ENCODE measurements around the gene ITGB2. TPM values are rescaled to one million over a fixed set of nuclear protein-coding genes. Genes with fewer than 3 reads are reported as not detected.

ITGB2 gene
- total RNA-seq, 1 experiment from 2014 or later, result 24.8 TPM

DNA sequence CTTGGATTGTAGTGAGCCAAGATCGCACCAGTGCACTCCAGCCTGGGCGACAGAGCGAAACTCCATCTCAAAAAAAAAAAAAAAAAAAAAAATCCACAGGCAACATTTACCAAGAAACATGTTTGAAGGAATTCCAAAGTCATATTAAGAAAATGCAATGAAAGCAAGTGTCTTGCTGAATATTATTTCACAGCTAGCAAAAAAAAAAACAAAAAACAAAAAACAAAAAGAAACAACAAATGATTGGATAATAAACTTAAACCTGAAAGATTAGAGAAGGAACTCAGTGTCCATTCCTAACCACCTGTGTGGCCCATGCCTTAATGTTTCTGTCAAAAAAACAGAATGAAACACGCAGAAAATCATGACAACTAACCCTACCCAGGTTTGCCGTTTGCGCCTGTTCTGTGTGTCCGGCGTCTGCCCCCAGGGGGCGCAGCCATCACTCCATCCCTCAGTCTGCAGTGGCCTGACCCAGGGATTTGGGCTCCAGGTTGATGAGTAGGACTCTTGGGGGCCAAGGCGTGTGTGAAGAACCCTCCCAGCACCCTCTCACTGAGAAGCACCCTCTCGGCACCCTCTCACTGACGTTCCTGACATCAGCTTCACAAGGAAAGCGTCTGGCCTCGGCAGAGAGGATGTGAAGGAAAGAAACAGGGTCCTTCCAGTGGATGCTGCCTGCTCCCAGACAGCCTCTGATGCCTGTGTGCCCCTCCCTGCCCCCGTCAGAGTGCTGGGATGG, 28.0 kb downstream of the ITGB2 start:
- peak; percentile 70 for DNase-seq (ENCODE audit: unreplicated experiment)
- Mint-ChIP-seq H3K4me3 (ENCODE audit: unreplicated experiment) (no peak overlapping the region), H3K4me1 (ENCODE audit: insufficient read depth, unreplicated experiment) (peaks cover 6% of the 10 kb centered on the region), H3K27me3 (ENCODE audit: insufficient read depth, unreplicated experiment) (no peaks in the 10 kb centered on the region), H3K36me3 (ENCODE audit: insufficient read depth, unreplicated experiment) (no peaks in the 10 kb centered on the region), H3K9me3 (ENCODE audit: unreplicated experiment) (no peaks in the 10 kb centered on the region), H3K27ac (ENCODE audit: low read depth, unreplicated experiment) (no peak overlapping the region)
- TF ChIP-seq, protein P1, sequence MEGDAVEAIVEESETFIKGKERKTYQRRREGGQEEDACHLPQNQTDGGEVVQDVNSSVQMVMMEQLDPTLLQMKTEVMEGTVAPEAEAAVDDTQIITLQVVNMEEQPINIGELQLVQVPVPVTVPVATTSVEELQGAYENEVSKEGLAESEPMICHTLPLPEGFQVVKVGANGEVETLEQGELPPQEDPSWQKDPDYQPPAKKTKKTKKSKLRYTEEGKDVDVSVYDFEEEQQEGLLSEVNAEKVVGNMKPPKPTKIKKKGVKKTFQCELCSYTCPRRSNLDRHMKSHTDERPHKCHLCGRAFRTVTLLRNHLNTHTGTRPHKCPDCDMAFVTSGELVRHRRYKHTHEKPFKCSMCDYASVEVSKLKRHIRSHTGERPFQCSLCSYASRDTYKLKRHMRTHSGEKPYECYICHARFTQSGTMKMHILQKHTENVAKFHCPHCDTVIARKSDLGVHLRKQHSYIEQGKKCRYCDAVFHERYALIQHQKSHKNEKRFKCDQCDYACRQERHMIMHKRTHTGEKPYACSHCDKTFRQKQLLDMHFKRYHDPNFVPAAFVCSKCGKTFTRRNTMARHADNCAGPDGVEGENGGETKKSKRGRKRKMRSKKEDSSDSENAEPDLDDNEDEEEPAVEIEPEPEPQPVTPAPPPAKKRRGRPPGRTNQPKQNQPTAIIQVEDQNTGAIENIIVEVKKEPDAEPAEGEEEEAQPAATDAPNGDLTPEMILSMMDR (IDR thresholded peaks at IDR 0.05; ENCODE audit: unreplicated experiment), result peak; percentile 84
- POLR2A ChIA-PET, result interaction anchor here (0.5 kb wide), 1 partner anchor 400 kb away, joined by 3 read pairs; no protein-coding TSS in a partner anchor
- CTCF ChIA-PET, result interaction anchor here (0.6 to 4.3 kb wide), 15 partner anchors 10 to 85 kb away, joined by 3 to 25 read pairs (median 3); no protein-coding TSS in a partner anchor
- no TSS peak for BruUV-seq (replicated peaks)
- intact Hi-C loops (cut with micrococcal nuclease), result loop anchor here (1.0 kb wide), 3 partner anchors 19 to 40 kb away; no protein-coding TSS in a partner anchor

DNA sequence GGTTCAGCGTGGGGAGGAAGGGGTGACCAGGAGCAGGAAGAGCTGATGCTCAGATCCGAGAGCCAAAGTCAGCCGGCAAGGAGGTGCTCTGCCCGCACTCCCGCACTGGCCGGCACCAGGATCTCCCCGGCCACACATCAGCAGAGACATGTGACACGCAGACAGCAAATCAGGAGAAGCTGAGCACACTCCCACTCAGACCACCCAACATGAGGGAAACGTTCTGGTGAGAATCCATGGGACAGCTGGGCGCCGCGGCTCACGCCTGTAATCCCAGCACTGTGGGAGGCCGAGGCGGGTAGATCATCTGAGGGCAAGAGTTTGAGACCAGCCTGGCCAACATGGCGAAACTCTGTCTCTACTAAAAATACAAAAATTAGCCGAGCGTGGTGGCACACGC, 28.6 kb downstream of the ITGB2 start:
- H3K4me1 Mint-ChIP-seq (ENCODE audit: insufficient read depth, unreplicated experiment), result peaks cover 6% of the 10 kb centered on the region
- no peak overlapping the region for H3K27ac Mint-ChIP-seq (ENCODE audit: low read depth, unreplicated experiment)
- no peaks in the 10 kb centered on the region for H3K9me3 Mint-ChIP-seq (ENCODE audit: unreplicated experiment)
- H3K36me3 Mint-ChIP-seq (ENCODE audit: insufficient read depth, unreplicated experiment), result no peaks in the 10 kb centered on the region
- no peak overlapping the region for H3K4me3 Mint-ChIP-seq (ENCODE audit: unreplicated experiment)
- TF ChIP-seq, protein P1 (IDR thresholded peaks at IDR 0.05; ENCODE audit: unreplicated experiment), result no peak
- CTCF ChIA-PET, result interaction anchor here (0.7 to 4.3 kb wide), 11 partner anchors 9 to 85 kb away, joined by 3 to 25 read pairs (median 3); no protein-coding TSS in a partner anchor
- no peak for DNase-seq (ENCODE audit: unreplicated experiment)
- no peaks in the 10 kb centered on the region for H3K27me3 Mint-ChIP-seq (ENCODE audit: insufficient read depth, unreplicated experiment)
- BruUV-seq (replicated peaks), result no TSS peak
- intact Hi-C loops (cut with micrococcal nuclease), result loop anchor here (1.0 kb wide), 3 partner anchors 19 to 40 kb away; no protein-coding TSS in a partner anchor
- POLR2A ChIA-PET, result no interaction called here

DNA sequence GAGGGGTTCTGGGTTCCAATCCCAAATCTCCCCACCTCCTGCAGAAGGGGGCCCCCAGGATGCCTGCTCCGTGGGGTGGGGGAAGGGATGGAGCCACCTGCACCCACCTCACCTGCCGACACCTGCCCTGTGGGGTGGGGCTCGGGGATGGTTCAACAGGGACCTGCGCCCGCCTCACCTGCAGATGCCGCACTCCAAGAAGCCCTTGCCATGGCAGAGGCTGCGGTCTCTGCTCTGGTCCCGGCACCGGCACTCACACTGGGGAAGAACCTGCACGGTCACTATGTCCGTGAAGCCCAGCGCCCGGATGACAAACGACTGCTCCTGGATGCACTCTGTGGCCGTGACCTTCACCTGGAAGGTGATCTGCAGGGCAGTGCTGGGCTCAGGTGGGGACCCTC, 29.1 kb downstream of the ITGB2 start:
- POLR2A ChIA-PET, result no interaction called here
- H3K4me1 Mint-ChIP-seq (ENCODE audit: insufficient read depth, unreplicated experiment), result peaks cover 6% of the 10 kb centered on the region
- no peak for DNase-seq (ENCODE audit: unreplicated experiment)
- intact Hi-C loops (cut with micrococcal nuclease), result loop anchor here (1.0 kb wide), 3 partner anchors 20 to 41 kb away; no protein-coding TSS in a partner anchor
- BruUV-seq (replicated peaks), result no TSS peak
- TF ChIP-seq, protein P1 (IDR thresholded peaks at IDR 0.05; ENCODE audit: unreplicated experiment), result no peak
- H3K36me3 Mint-ChIP-seq (ENCODE audit: insufficient read depth, unreplicated experiment), result no peaks in the 10 kb centered on the region
- no peaks in the 10 kb centered on the region for H3K9me3 Mint-ChIP-seq (ENCODE audit: unreplicated experiment)
- H3K4me3 Mint-ChIP-seq (ENCODE audit: unreplicated experiment), result no peak overlapping the region
- CTCF ChIA-PET, result interaction anchor here (0.7 to 4.3 kb wide), 6 partner anchors 9 to 84 kb away, joined by 3 to 25 read pairs (median 4); no protein-coding TSS in a partner anchor
- no peak overlapping the region for H3K27ac Mint-ChIP-seq (ENCODE audit: low read depth, unreplicated experiment)
- no peaks in the 10 kb centered on the region for H3K27me3 Mint-ChIP-seq (ENCODE audit: insufficient read depth, unreplicated experiment)

DNA sequence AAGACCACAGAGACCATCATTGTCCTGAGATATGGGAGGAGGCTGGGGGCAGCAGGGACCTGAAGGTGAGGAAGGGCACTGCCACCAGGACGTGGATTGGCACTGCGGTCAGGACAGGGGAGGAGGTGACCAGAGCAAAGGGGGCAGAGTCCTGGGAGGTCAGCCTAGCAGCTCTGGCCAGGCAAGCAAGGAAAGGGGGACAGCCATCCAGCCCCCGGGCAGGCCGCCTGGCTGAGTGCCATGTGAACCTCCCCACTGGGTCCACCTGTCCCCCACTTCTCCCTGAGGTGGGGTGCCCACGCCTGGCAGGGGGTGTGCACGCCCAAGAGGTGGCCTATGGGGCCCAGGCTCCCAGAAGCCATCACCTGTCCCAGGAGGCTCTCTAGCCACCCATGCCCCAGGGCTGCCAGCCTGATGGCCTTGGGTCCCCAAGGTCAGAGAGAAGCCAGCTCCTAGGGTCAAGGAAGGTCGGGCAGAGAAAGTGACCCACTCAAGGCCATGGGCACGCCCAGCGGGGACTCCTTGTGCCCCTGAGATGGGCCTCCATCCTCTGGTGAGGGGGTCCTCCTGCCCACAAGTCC, 29.6 kb downstream of the ITGB2 start:
- H3K9me3 Mint-ChIP-seq (ENCODE audit: unreplicated experiment), result no peaks in the 10 kb centered on the region
- H3K27me3 Mint-ChIP-seq (ENCODE audit: insufficient read depth, unreplicated experiment), result no peaks in the 10 kb centered on the region
- no peak overlapping the region for H3K4me3 Mint-ChIP-seq (ENCODE audit: unreplicated experiment)
- peaks cover 6% of the 10 kb centered on the region for H3K4me1 Mint-ChIP-seq (ENCODE audit: insufficient read depth, unreplicated experiment)
- CTCF ChIA-PET, result interaction anchor here (0.9 kb wide), 1 partner anchor 20 kb away, joined by 4 read pairs; no protein-coding TSS in a partner anchor
- intact Hi-C loops (cut with micrococcal nuclease), result no loop called here
- TF ChIP-seq, protein P1 (IDR thresholded peaks at IDR 0.05; ENCODE audit: unreplicated experiment), result no peak
- DNase-seq (ENCODE audit: unreplicated experiment), result no peak
- no peaks in the 10 kb centered on the region for H3K36me3 Mint-ChIP-seq (ENCODE audit: insufficient read depth, unreplicated experiment)
- no peak overlapping the region for H3K27ac Mint-ChIP-seq (ENCODE audit: low read depth, unreplicated experiment)
- no TSS peak for BruUV-seq (replicated peaks)
- POLR2A ChIA-PET, result interaction anchor here (0.6 to 1.7 kb wide), 4 partner anchors 10 to 45 kb away, joined by 3 to 6 read pairs (median 4); no protein-coding TSS in a partner anchor

Data from MCF 10A (cell line).